ENCODE measurements around the gene PIAS1.

PIAS1 gene

DNA sequence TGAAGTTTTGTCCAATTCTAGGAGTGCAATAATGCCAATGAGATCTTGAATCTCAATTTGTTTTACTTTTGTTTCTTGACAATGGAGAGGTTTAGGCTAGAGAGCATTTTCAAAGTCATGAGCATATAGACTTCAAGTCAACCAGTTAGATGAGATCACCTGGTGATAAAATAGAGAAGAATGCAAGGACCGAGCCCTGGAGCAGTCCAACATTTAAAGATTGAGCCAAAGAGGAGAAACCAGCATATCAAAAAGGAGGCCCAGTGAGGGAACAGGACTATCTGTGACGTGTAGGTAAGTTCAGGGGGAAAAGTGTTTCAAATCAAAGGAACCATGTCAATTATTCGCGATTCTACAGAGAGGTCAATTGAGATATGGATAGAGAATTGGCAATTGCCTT lies 1.7 kb upstream of the PIAS1 start:
- ATAC-seq (ENCODE audit: low read depth) = no peak
- TF ChIP-seq, protein P1, sequence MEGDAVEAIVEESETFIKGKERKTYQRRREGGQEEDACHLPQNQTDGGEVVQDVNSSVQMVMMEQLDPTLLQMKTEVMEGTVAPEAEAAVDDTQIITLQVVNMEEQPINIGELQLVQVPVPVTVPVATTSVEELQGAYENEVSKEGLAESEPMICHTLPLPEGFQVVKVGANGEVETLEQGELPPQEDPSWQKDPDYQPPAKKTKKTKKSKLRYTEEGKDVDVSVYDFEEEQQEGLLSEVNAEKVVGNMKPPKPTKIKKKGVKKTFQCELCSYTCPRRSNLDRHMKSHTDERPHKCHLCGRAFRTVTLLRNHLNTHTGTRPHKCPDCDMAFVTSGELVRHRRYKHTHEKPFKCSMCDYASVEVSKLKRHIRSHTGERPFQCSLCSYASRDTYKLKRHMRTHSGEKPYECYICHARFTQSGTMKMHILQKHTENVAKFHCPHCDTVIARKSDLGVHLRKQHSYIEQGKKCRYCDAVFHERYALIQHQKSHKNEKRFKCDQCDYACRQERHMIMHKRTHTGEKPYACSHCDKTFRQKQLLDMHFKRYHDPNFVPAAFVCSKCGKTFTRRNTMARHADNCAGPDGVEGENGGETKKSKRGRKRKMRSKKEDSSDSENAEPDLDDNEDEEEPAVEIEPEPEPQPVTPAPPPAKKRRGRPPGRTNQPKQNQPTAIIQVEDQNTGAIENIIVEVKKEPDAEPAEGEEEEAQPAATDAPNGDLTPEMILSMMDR (IDR thresholded peaks at IDR 0.05; ENCODE audit: poor library complexity, severe bottlenecking) = no peak
- DNase-seq (ENCODE audit: low spot score) = no peak
- Histone ChIP-seq H3K4me3 (ENCODE audit: severe bottlenecking) (no peak overlapping the region), H3K9me3 (ENCODE audit: severe bottlenecking) (no peaks in the 10 kb centered on the region), H3K36me3 (ENCODE audit: low read depth) (no peaks in the 10 kb centered on the region), H3K27me3 (ENCODE audit: insufficient read depth, poor library complexity, severe bottlenecking) (no peaks in the 10 kb centered on the region), H3K27ac (ENCODE audit: poor library complexity, severe bottlenecking) (no peak overlapping the region), H3K4me1 (ENCODE audit: insufficient read depth, poor library complexity, severe bottlenecking) (peaks cover 22% of the 10 kb centered on the region)

DNA sequence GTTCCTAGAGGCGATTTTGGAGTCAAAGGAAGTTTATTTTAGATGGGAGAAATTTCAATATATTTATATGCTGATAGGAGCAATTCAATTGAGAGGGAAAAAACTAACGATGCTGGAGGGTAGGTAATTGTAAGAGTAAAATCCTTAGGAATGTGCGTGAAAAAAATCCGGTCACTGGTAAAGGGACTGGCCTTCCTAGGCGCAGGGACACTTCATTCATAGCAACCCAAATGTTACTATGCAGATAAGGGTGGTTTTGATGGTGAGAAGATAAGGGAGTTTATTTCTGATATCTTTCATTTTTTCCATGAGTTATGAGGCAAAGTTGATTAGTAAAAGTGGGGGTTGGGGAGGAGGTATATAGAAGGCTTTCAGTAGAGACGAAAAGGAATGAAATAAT lies 1.1 kb upstream of the PIAS1 start:
- no peaks in the 10 kb centered on the region for H3K36me3 ChIP-seq (ENCODE audit: low read depth)
- DNase-seq (ENCODE audit: low spot score) (no peak), ATAC-seq (ENCODE audit: low read depth) (no peak)
- H3K4me3 ChIP-seq (ENCODE audit: severe bottlenecking) = no peak overlapping the region
- H3K9me3 ChIP-seq (ENCODE audit: severe bottlenecking) = no peaks in the 10 kb centered on the region
- peaks cover 22% of the 10 kb centered on the region for H3K4me1 ChIP-seq (ENCODE audit: insufficient read depth, poor library complexity, severe bottlenecking)
- no peaks in the 10 kb centered on the region for H3K27me3 ChIP-seq (ENCODE audit: insufficient read depth, poor library complexity, severe bottlenecking)
- no peak overlapping the region for H3K27ac ChIP-seq (ENCODE audit: poor library complexity, severe bottlenecking)
- TF ChIP-seq, protein P1 (IDR thresholded peaks at IDR 0.05; ENCODE audit: poor library complexity, severe bottlenecking) = no peak

DNA sequence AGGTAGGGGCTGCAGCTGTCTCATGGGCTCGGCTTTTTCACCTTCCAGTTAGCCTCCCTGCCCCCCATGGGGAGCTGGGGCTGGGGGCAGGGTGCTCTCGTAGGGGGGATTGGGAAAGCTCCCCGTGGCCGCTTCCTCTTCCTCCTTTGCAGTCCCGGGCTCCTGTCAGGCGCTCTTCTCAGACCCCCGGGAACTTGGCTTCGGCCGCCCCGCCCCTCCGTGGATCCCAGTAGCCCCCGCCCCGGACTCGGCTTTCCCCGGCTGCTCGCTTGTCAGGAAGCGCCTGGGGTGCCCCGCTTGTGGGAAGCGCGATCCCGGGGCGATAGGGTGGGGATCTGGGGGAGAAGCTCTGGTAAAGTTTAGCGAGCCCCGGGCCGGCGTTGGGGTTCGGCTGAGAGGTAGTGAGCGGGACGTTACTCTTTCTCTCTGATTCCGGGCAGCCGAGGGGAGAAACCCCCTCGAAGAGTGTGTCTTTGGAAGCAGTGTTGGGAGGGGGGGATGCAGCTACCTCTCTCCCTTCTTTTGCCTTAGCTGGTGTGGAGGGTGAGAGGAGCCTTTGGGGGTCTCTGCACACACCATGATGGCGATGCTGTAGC lies 611 bp downstream of the PIAS1 start:
- H3K27me3 ChIP-seq (ENCODE audit: insufficient read depth, poor library complexity, severe bottlenecking) = no peaks in the 10 kb centered on the region

DNA sequence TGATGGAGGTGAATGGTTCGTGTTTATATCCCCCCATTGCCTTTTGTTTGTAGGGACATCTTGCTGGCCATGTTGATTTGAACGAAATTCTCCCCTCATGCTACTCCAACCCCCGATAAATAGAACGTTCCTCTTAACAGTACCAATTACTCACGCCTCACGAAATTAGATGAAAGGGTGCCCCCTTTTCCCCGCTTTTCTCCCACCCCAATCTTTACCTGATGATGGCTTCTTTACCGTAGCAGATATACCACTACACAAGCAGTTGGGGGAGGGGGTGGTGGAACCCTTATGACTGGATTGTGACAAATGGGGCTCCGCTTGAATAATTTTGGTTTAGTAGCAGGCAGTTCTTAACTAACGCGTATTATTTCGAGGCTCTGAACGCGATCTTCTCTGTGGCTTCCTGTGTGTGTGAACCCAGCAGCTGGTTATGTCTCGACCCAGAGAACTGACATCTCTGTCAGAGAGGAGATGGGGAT lies 1.1 kb downstream of the PIAS1 start:
- H3K27ac ChIP-seq (ENCODE audit: poor library complexity, severe bottlenecking) = peak overlapping the region; percentile 60

More for the DNA sequence above, 611 bp downstream of the PIAS1 start:
- peak overlapping the region; percentile 60 for H3K27ac ChIP-seq (ENCODE audit: poor library complexity, severe bottlenecking)
- TF ChIP-seq, protein P1 (IDR thresholded peaks at IDR 0.05; ENCODE audit: poor library complexity, severe bottlenecking) = no peak
- H3K36me3 ChIP-seq (ENCODE audit: low read depth) = no peaks in the 10 kb centered on the region
- H3K4me3 ChIP-seq (ENCODE audit: severe bottlenecking) = peak overlapping the region; percentile 94
- H3K9me3 ChIP-seq (ENCODE audit: severe bottlenecking) = no peaks in the 10 kb centered on the region
- H3K4me1 ChIP-seq (ENCODE audit: insufficient read depth, poor library complexity, severe bottlenecking) = peaks cover 22% of the 10 kb centered on the region
- DNase-seq (ENCODE audit: low spot score) (peak; percentile 83), ATAC-seq (ENCODE audit: low read depth) (peak; percentile 50)

More for the DNA sequence above, 1.1 kb downstream of the PIAS1 start:
- Histone ChIP-seq H3K9me3 (ENCODE audit: severe bottlenecking) (no peaks in the 10 kb centered on the region), H3K36me3 (ENCODE audit: low read depth) (no peaks in the 10 kb centered on the region), H3K4me1 (ENCODE audit: insufficient read depth, poor library complexity, severe bottlenecking) (peaks cover 22% of the 10 kb centered on the region), H3K4me3 (ENCODE audit: severe bottlenecking) (peak overlapping the region; percentile 94), H3K27me3 (ENCODE audit: insufficient read depth, poor library complexity, severe bottlenecking) (no peaks in the 10 kb centered on the region)
- peak; percentile 23 for ATAC-seq (ENCODE audit: low read depth)
- TF ChIP-seq, protein P1 (IDR thresholded peaks at IDR 0.05; ENCODE audit: poor library complexity, severe bottlenecking) = no peak
- DNase-seq (ENCODE audit: low spot score) = no peak

Measured in RWPE2 (cell line).